ENCODE results near the gene TBX3. TPM values are rescaled to one million over a fixed set of nuclear protein-coding genes. Genes with fewer than 3 reads are reported as not detected.
A peak's percentile ranks its signal among the peaks of the same experiment; 100 is the strongest.

The TBX3 gene
- total RNA-seq, 1 donor from 2014 or later: 16.7 TPM

DNA sequence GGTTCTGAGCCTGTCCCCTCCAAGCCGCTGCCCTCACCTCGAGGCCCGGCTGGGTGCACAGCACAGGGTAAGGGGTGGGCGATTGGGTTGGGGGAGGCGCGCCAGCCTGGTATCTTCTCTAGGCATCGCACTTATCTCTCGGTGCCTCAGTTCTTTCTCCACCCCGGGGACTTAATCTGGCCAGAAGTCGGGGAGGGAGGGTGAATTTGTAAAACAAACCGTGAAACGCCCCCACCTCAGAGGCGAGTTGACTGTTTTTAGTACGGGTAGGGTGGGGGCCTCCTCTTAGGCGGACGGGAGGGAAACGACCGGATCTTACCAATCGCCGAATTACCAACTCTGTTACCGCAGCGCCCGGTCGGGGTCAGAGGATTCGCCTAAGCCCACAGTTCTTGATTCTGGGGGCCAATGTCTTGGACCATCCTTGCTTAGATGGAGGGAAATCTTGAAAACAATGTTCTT is 1.4 kb upstream of the TBX3 start:
- Histone ChIP-seq H3K9ac (ENCODE audit: low read depth in 1 of 3, low read length in 3 of 3) (peak overlapping the region; percentile 57 to 92 (median 81)), H3K27me3 (ENCODE audit: control insufficient read depth in 3 of 3, insufficient read depth in 3 of 3, low read length in 3 of 3) (peaks cover 39 to 47% (median 40%) of the 10 kb centered on the region in 3 donors)

DNA sequence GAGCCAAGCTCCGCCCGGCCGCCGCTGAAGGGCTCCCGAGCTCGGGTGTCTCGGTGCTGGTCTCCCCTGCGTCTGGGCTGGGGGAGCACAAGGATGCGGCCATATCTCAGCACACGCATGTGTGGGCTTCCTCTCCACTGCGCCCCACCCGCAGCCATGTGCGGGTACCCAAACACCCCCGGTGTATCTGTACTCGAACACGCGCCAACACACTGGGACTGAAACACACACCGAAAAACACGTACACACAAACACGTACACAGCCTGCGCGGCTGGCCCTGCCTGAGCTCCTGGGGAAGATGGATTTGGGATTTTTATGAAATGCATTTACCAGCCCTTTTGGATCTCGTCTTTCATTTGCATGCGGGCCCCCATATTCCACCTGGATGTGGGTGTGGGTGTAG is 897 bp upstream of the TBX3 start:
- Histone ChIP-seq H3K9ac (ENCODE audit: low read depth in 1 of 3, low read length in 3 of 3) (peak overlapping the region; percentile 57 to 92 (median 81)), H3K4me1 (ENCODE audit: control insufficient read depth in 3 of 3, insufficient read depth in 3 of 3, low read length in 3 of 3) (peaks cover 8 to 26% (median 15%) of the 10 kb centered on the region in 3 donors), H3K27me3 (ENCODE audit: control insufficient read depth in 3 of 3, insufficient read depth in 3 of 3, low read length in 3 of 3) (peaks cover 34 to 42% (median 35%) of the 10 kb centered on the region in 3 donors), H3K9me3 (ENCODE audit: control insufficient read depth in 3 of 3, low read length in 3 of 3) (no peaks in the 10 kb centered on the region), H3K36me3 (ENCODE audit: control insufficient read depth in 3 of 3, insufficient read depth in 3 of 3, low read length in 3 of 3) (peaks cover 0 to 3% (median 2%) of the 10 kb centered on the region in 3 donors), H3K27ac (ENCODE audit: low read depth, low read length) (peak overlapping the region; percentile 98), H3K4me3 (ENCODE audit: low read length in 3 of 3) (peak overlapping the region; percentile 77 to 91 (median 85))

More for the DNA sequence above, 1.4 kb upstream of the TBX3 start:
- H3K36me3 ChIP-seq (ENCODE audit: control insufficient read depth in 3 of 3, insufficient read depth in 3 of 3, low read length in 3 of 3): peaks cover 0 to 2% (median 0%) of the 10 kb centered on the region in 3 donors
- no peaks in the 10 kb centered on the region for H3K9me3 ChIP-seq (ENCODE audit: control insufficient read depth in 3 of 3, low read length in 3 of 3)
- no peak overlapping the region for H3K27ac ChIP-seq (ENCODE audit: low read depth, low read length)
- peak overlapping the region; percentile 77 to 91 (median 85) for H3K4me3 ChIP-seq (ENCODE audit: low read length in 3 of 3)
- H3K4me1 ChIP-seq (ENCODE audit: control insufficient read depth in 3 of 3, insufficient read depth in 3 of 3, low read length in 3 of 3): peaks cover 8 to 24% (median 15%) of the 10 kb centered on the region in 3 donors

DNA sequence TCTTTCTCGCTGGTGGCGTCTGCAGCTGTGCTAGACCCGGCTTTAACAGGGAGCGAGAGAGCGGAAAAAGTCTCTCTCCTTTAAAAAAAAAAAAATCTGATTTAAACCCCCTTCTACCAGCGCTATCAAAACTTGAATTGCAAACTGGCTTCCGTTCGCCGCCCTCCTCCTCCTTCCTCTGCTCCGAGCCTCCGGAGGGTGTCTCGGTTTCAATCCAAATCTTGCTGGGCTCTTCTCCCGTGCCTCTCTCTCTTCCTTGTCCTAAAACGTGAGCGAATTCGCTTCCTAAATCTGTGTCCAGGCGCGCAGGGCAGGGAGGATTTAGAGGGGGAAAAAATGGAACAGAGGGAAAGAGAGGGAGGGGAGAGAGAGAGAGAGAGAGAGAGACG is 272 bp downstream of the TBX3 start:
- Histone ChIP-seq H3K36me3 (ENCODE audit: control insufficient read depth in 3 of 3, insufficient read depth in 3 of 3, low read length in 3 of 3) (peaks cover 0 to 9% (median 7%) of the 10 kb centered on the region in 3 donors), H3K4me1 (ENCODE audit: control insufficient read depth in 3 of 3, insufficient read depth in 3 of 3, low read length in 3 of 3) (peaks cover 8 to 29% (median 15%) of the 10 kb centered on the region in 3 donors), H3K27ac (ENCODE audit: low read depth, low read length) (peak overlapping the region; percentile 98), H3K4me3 (ENCODE audit: low read length in 3 of 3) (peak overlapping the region; percentile 85 to 95 (median 91)), H3K9ac (ENCODE audit: low read depth in 1 of 3, low read length in 3 of 3) (peak overlapping the region; percentile 92 to 95 (median 92)), H3K9me3 (ENCODE audit: control insufficient read depth in 3 of 3, low read length in 3 of 3) (no peaks in the 10 kb centered on the region), H3K27me3 (ENCODE audit: control insufficient read depth in 3 of 3, insufficient read depth in 3 of 3, low read length in 3 of 3) (peaks cover 25 to 31% (median 27%) of the 10 kb centered on the region in 3 donors)

DNA sequence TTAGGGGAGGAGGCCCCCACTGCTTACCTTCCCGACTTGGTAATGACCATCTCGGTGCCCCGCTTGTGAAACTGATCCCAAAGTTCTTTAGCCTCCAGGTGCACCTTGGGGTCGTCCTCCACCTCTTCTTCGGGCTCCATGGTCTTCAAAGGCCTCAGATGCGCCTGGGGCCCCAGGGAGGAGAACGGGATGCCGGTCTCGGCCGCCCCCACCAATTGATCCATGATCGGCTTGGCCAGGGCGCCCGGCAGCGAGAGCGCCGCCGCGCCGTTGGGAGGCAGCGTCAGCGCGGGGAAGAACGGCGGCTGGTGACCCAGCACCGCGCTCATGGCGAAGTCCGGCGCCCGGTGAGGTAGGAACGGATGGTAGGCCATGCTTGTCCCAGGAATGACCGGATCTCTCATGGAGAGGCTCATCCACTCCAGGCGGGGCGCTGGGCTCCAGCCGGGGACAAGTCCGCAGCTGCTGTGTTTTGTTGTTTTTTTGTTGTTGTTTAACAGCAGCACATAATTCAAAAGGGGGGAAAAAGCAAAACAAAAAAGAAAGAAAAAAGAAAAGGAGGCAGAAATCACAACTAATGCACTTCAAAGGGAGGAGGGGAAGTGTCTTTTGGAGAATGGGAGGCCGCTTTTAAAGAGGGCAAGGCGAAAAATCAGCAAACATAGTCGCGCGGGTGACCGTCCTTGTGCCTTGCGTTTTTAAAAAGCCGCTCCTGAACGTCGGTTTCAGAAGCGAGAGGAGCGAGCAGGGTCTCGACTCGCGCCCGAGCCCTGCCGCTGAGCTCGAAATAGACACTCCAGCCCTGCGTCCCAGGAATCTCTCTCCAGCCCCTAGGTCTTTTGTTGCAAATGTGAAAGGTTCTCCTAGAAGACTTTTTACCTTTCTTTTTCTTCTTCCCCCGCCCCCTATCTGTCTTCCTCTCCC is 928 bp downstream of the TBX3 start:
- peaks cover 8 to 29% (median 15%) of the 10 kb centered on the region in 3 donors for H3K4me1 ChIP-seq (ENCODE audit: control insufficient read depth in 3 of 3, insufficient read depth in 3 of 3, low read length in 3 of 3)
- peaks cover 20 to 25% (median 21%) of the 10 kb centered on the region in 3 donors for H3K27me3 ChIP-seq (ENCODE audit: control insufficient read depth in 3 of 3, insufficient read depth in 3 of 3, low read length in 3 of 3)
- H3K9ac ChIP-seq (ENCODE audit: low read depth in 1 of 3, low read length in 3 of 3): peak overlapping the region; percentile 92 to 95 (median 92)

DNA sequence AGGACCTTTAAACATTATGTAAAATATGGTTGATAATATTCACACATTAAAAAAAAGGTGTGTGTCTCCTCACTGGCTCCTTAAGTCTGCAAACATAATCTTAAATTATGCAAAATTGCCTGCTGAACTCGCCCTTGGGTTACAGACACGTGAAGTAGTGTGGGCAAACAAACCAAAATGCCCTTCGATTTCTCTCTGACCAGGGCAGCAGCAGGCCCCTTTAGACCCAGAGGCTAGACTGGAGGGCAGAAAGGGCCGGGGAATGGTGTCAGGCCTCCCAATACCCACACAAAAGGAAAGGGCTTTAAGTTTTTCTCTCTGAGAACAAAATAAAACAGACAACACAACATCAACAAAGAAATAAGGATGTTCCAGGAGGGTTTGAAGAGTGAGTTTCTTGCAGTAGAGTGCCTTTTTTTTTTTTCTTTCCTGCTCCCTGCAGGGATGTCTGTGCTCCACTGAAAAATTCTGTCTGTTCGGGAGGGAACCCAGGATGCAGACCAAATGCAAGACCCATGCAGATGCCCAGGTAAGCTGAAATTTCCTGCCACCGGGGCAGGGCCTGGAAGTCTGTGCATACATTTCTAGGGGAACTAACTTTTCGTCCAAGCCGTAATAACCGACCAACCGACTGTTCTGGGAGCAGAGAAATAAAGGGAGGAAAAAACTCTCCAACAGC is 1.7 kb downstream of the TBX3 start:
- Histone ChIP-seq H3K9ac (ENCODE audit: low read depth in 1 of 3, low read length in 3 of 3) (peak overlapping the region; percentile 92 to 95 (median 92)), H3K36me3 (ENCODE audit: control insufficient read depth in 3 of 3, insufficient read depth in 3 of 3, low read length in 3 of 3) (peaks cover 0 to 10% (median 7%) of the 10 kb centered on the region in 3 donors), H3K9me3 (ENCODE audit: control insufficient read depth in 3 of 3, low read length in 3 of 3) (no peaks in the 10 kb centered on the region), H3K4me1 (ENCODE audit: control insufficient read depth in 3 of 3, insufficient read depth in 3 of 3, low read length in 3 of 3) (peaks cover 8 to 29% (median 15%) of the 10 kb centered on the region in 3 donors), H3K27ac (ENCODE audit: low read depth, low read length) (peak overlapping the region; percentile 98), H3K27me3 (ENCODE audit: control insufficient read depth in 3 of 3, insufficient read depth in 3 of 3, low read length in 3 of 3) (peaks cover 14 to 18% (median 15%) of the 10 kb centered on the region in 3 donors), H3K4me3 (ENCODE audit: low read length in 3 of 3) (peak overlapping the region; percentile 85 to 95 (median 91))

More for the DNA sequence above, 928 bp downstream of the TBX3 start:
- Histone ChIP-seq H3K4me3 (ENCODE audit: low read length in 3 of 3) (peak overlapping the region; percentile 85 to 95 (median 91)), H3K36me3 (ENCODE audit: control insufficient read depth in 3 of 3, insufficient read depth in 3 of 3, low read length in 3 of 3) (peaks cover 0 to 9% (median 7%) of the 10 kb centered on the region in 3 donors), H3K27ac (ENCODE audit: low read depth, low read length) (peak overlapping the region; percentile 98), H3K9me3 (ENCODE audit: control insufficient read depth in 3 of 3, low read length in 3 of 3) (no peaks in the 10 kb centered on the region)

DNA sequence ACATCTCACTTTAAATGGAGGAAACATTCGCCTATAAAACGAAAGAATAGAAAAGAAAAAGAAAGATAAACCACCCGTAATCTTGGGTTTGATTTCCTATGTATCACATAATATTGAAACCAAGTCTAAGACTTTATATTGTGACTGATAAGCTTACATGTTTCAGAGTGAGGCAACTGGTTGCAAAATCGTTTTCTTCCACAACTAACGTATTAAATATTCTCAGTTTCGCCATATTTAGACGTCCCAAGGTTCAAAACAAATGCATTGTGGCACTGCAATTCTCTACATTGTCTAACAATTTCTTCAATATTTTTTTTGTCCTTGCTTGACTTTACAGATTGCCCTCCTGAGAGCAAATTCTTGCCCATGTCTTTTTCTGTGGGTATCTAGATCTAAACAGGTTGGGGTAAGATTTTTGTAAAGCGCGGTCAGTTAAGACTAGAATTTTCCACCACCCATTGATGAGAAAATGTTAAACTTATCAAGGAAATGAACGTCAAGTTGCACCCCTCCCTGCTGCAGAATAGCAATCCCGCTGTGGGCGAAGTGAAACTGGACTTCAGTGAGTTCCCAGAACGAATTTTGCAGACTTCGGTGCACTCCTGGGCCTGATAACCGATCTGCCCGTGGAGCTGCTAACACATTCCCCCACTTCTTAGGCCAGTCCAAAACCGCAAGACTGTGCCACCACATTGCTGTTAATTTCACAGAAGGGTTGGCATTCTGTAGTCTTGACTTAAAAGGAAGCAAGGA is 2.7 kb downstream of the TBX3 start:
- H3K36me3 ChIP-seq (ENCODE audit: control insufficient read depth in 3 of 3, insufficient read depth in 3 of 3, low read length in 3 of 3): peaks cover 2 to 20% (median 9%) of the 10 kb centered on the region in 3 donors
- peak overlapping the region; percentile 98 for H3K27ac ChIP-seq (ENCODE audit: low read depth, low read length)
- peaks cover 5 to 9% (median 6%) of the 10 kb centered on the region in 3 donors for H3K27me3 ChIP-seq (ENCODE audit: control insufficient read depth in 3 of 3, insufficient read depth in 3 of 3, low read length in 3 of 3)
- peak overlapping the region; percentile 85 to 95 (median 91) for H3K4me3 ChIP-seq (ENCODE audit: low read length in 3 of 3)
- H3K4me1 ChIP-seq (ENCODE audit: control insufficient read depth in 3 of 3, insufficient read depth in 3 of 3, low read length in 3 of 3): peaks cover 12 to 27% (median 14%) of the 10 kb centered on the region in 3 donors
- H3K9ac ChIP-seq (ENCODE audit: low read depth in 1 of 3, low read length in 3 of 3): peak overlapping the region; percentile 92 to 95 (median 92)
- H3K9me3 ChIP-seq (ENCODE audit: control insufficient read depth in 3 of 3, low read length in 3 of 3): no peaks in the 10 kb centered on the region

DNA sequence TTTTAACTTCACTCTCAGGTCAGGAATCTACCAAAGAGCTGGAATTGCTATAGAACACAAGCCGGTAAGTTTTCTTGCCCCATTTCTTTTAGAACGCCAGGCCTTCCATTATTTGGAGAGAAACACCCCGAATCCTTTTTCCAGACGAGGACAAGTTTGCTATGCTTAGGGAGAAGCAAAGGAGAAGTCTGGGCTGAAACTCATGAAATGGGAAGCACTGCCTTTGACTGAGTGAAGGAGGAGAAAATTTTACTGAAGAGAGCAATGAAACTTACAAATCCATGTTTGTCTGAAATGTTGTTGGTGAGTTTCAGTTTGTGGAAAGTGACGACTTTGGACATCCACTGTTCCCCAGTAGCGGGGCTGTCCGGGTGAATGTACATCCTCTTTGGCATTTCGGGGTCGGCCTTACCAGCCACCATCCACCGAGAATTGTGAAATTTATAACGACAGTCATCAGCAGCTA is 3.3 kb downstream of the TBX3 start:
- Histone ChIP-seq H3K4me3 (ENCODE audit: low read length in 3 of 3) (peak overlapping the region; percentile 30 to 95 (median 91)), H3K36me3 (ENCODE audit: control insufficient read depth in 3 of 3, insufficient read depth in 3 of 3, low read length in 3 of 3) (peaks cover 8 to 26% (median 13%) of the 10 kb centered on the region in 3 donors), H3K27me3 (ENCODE audit: control insufficient read depth in 3 of 3, insufficient read depth in 3 of 3, low read length in 3 of 3) (peaks cover 0 to 4% (median 2%) of the 10 kb centered on the region in 3 donors)

DNA sequence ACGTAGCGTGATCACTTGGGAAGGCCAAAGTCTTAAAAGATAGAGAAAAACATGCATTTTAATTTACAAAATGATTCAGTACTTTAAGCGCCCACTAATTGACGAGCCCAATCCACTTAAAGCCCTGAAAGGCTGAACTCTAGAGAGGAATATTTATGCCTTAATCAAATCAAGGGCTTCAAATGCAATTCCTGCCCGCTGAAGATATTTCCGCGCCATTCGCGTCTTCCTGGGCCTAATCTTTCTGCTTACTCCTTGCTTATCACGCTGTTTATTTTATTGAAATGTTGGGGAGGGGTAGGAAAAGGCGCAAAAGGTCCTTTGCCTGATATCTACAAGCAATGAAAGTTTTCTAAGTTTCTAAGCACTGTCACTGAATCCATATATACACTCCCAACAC is 4.0 kb downstream of the TBX3 start:
- H3K4me3 ChIP-seq (ENCODE audit: low read length in 3 of 3): peak overlapping the region in 2 of 3 donors; percentile 91 to 95
- peaks cover 8 to 33% (median 13%) of the 10 kb centered on the region in 3 donors for H3K36me3 ChIP-seq (ENCODE audit: control insufficient read depth in 3 of 3, insufficient read depth in 3 of 3, low read length in 3 of 3)
- no peaks in the 10 kb centered on the region for H3K9me3 ChIP-seq (ENCODE audit: control insufficient read depth in 3 of 3, low read length in 3 of 3)
- peaks cover 8 to 21% (median 9%) of the 10 kb centered on the region in 3 donors for H3K4me1 ChIP-seq (ENCODE audit: control insufficient read depth in 3 of 3, insufficient read depth in 3 of 3, low read length in 3 of 3)
- H3K9ac ChIP-seq (ENCODE audit: low read depth in 1 of 3, low read length in 3 of 3): peak overlapping the region in 1 of 3 donors; percentile 7
- H3K27ac ChIP-seq (ENCODE audit: low read depth, low read length): no peak overlapping the region
- no peaks in the 10 kb centered on the region for H3K27me3 ChIP-seq (ENCODE audit: control insufficient read depth in 3 of 3, insufficient read depth in 3 of 3, low read length in 3 of 3)

More for the DNA sequence above, 3.3 kb downstream of the TBX3 start:
- H3K4me1 ChIP-seq (ENCODE audit: control insufficient read depth in 3 of 3, insufficient read depth in 3 of 3, low read length in 3 of 3): peaks cover 12 to 27% (median 14%) of the 10 kb centered on the region in 3 donors
- peak overlapping the region in 2 of 3 donors; percentile 41 to 47 for H3K9ac ChIP-seq (ENCODE audit: low read depth in 1 of 3, low read length in 3 of 3)
- no peak overlapping the region for H3K27ac ChIP-seq (ENCODE audit: low read depth, low read length)
- no peaks in the 10 kb centered on the region for H3K9me3 ChIP-seq (ENCODE audit: control insufficient read depth in 3 of 3, low read length in 3 of 3)

DNA sequence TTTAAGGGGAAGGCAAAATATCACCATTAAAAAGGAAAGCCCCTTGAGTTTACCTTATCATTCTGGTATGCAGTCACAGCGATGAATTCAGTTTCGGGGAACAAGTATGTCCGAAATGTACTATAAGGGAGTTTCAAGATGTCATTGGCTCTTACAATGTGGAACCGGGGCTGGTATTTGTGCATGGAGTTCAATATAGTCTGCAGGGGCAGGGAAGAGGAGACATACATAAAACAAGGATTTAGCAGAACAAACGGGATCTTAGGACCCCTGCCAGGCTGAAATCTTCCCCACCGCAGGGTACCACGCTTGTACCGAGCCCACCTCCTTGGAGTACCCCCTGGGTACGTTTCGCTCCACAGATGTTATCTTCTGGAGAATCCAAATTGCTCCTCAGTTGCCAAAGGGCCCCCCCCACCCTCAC is 4.5 kb downstream of the TBX3 start:
- no peak overlapping the region for H3K27ac ChIP-seq (ENCODE audit: low read depth, low read length)
- H3K27me3 ChIP-seq (ENCODE audit: control insufficient read depth in 3 of 3, insufficient read depth in 3 of 3, low read length in 3 of 3): no peaks in the 10 kb centered on the region
- peaks cover 5 to 19% (median 6%) of the 10 kb centered on the region in 3 donors for H3K4me1 ChIP-seq (ENCODE audit: control insufficient read depth in 3 of 3, insufficient read depth in 3 of 3, low read length in 3 of 3)
- H3K9ac ChIP-seq (ENCODE audit: low read depth in 1 of 3, low read length in 3 of 3): no peak overlapping the region
- H3K4me3 ChIP-seq (ENCODE audit: low read length in 3 of 3): peak overlapping the region in 2 of 3 donors; percentile 32 to 37
- no peaks in the 10 kb centered on the region for H3K9me3 ChIP-seq (ENCODE audit: control insufficient read depth in 3 of 3, low read length in 3 of 3)
- H3K36me3 ChIP-seq (ENCODE audit: control insufficient read depth in 3 of 3, insufficient read depth in 3 of 3, low read length in 3 of 3): peaks cover 13 to 37% (median 18%) of the 10 kb centered on the region in 3 donors
